ENCODE data around the gene TPR.

The TPR gene

GRCh38 chr1:186283374-186283773, 91.7 kb downstream of the TPR start:
- DNase-seq, result no peak

GRCh38 chr1:186282466-186282865, 92.6 kb downstream of the TPR start:
- DNase-seq, result no peak

- DNase-seq, result no peak
Measured at GRCh38 chr1:186275822-186276221, 99.2 kb downstream of the TPR start.

- no peak for DNase-seq
Measured at GRCh38 chr1:186272486-186272885, 102.6 kb downstream of the TPR start.

GRCh38 chr1:186271032-186271431, 104.0 kb downstream of the TPR start:
- no peak for DNase-seq

Data from amniotic stem cell (primary cell).